NT2/D1 (cell line): ENCODE measurements around the gene RUNX2.

Experiments
- YY1 ChIP-seq: IDR thresholded peaks from 2 replicates; pipeline ENCODE4 v1.6.1; 2011; ENCODE audit not compliant: insufficient read length, insufficient read depth
- ZNF274 ChIP-seq: IDR thresholded peaks from 2 replicates; pipeline ENCODE4 v1.6.1; 2011; ENCODE audit warnings: mild to moderate bottlenecking, low read depth, low read length

DNA sequence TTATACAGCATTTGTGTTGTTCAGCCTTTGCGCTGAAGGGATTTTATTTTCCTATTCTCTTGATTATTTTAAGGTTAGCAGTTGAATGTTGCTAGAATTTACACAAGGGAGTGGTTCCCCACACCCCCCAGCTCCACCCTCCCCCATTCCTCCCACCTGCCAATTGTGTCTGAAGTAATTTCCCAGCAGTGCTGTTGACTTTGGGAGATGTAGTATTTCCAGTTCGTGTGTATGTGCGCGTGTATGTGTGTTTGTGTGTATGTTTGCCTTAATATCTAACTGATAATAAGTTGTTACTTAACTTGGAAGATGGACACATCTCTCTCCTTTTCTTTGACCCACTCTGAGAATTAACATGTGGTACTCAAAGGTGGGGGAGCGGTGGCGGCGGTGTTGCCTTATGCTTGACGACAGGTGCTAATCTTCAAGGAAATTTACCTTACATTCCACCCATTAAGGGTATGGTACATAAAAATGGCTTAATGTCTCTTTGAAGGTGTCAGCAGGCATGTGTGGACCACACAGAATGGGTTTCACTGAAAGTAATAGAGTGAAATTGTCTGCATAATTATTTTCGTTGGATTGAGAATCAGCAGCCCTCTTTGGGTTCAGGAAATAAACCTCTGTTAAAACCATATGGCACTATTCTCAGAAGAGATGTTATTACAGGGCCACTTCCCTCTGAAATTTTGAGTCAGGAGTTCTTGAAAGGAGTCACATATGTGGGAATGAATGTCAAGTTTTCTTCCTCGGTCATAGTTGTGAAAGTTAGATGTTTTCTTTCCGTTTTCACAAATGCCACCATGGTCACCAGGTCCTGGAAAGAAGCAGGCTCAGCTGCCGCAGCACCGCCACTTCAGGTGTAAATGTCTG, 145.2 kb downstream of the RUNX2 start:
- TF ChIP-seq YY1 (no peak), ZNF274 (no peak)
